Tibial nerve (tissue), 4 donors: ENCODE measurements around the gene NOX3. TPM values are rescaled to one million over a fixed set of nuclear protein-coding genes. Genes with fewer than 3 reads are reported as not detected.

Source experiments
- DNase-seq, 2 donors: peaks; one replicate each; pipeline ENCODE4 v3.0.0-alpha.2; 2019; ENCODE audit warnings: low spot score in 2 of 2
- H3K27ac ChIP-seq, 4 donors: fragments of 200-600 bp; sonication (generic) in 3 of 4; one replicate each; pipeline ENCODE4 v1.5.1; 2017 to 2019; ENCODE audit warnings: mild to moderate bottlenecking in 1 of 4
- H3K27me3 ChIP-seq, 2 donors: fragments of 200-600 bp; sonication (generic) in 1 of 2; one replicate each; pipeline versions ENCODE4 v1.5.1 to v1.6.0; 2017 to 2019
- H3K36me3 ChIP-seq, 3 donors: fragments of 200-600 bp; sonication (generic); one replicate each; pipeline ENCODE4 v1.5.1; 2018 to 2019
- H3K4me1 ChIP-seq, 4 donors: fragments of 200-600 bp; sonication (generic) in 3 of 4; one replicate each; pipeline ENCODE4 v1.5.1; 2017 to 2019
- H3K4me3 ChIP-seq, 4 donors: fragments of 200-600 bp; sonication (generic) in 3 of 4; one replicate each; pipeline ENCODE4 v1.5.1; 2017 to 2019; ENCODE audit warnings: mild to moderate bottlenecking in 1 of 4, moderate library complexity in 1 of 4
- H3K9me3 ChIP-seq, 4 donors: fragments of 200-600 bp; sonication (generic) in 3 of 4; one replicate each; pipeline ENCODE4 v1.5.1; 2017 to 2019
- EP300 ChIP-seq, 2 donors: sonication (generic); formaldehyde crosslinking; IDR thresholded peaks; one replicate each; pipeline ENCODE4 v1.6.1; 2017; ENCODE audit warnings: antibody characterized with exemption in 2 of 2, mild to moderate bottlenecking in 1 of 2
- POLR2A ChIP-seq, 2 donors: fragments of 450-650 bp; IDR thresholded peaks; one replicate each; pipeline ENCODE4 v1.6.1; 2017; ENCODE audit warnings: antibody characterized with exemption in 2 of 2, mild to moderate bottlenecking in 2 of 2, moderate library complexity in 2 of 2
- WGBS, 2 donors: methylation state at CpG; one replicate each; pipeline ENCODE4 v1.1.5; 2018; 5-methylcytosine and 5-hydroxymethylcytosine counted together
- total RNA-seq, 4 donors: library from RNA; depleted of rRNA; stranded (reverse); fragments of >200 nt; gene quantifications; one replicate each; pipeline ENCODE4 v1.1.0, GENCODE V29; 2016
- TF ChIP-seq, protein P1 (sequence below), 5 experiments: fragments of 200-600 bp in 3 of 5; fragments of 450-650 bp in 2 of 5; sonication (generic) in 3 of 5; IDR thresholded peaks; one replicate each; pipeline ENCODE4 v1.5.1; 2016 to 2019; ENCODE audit warnings: antibody characterized with exemption in 5 of 5, mild to moderate bottlenecking in 3 of 5, moderate library complexity in 2 of 5

Gene NOX3
- total RNA-seq, 4 donors from 2014 or later = not detected

DNA sequence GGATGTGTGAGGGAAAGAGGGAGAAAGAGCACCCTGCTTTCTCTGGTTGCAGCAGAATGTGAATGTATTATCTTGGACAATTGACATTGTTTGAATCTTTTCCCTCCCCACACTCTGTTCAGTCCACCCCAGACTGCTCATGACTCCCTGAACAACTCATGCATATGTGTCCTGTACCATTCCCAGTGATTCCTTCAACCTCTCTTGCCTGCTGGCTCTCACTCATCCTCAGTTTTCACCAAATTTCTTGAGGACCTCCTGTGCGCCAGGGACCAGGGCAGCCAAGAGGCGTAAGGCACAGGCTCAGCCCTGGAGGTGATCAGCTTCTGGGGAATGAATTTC is 5.4 kb downstream of the NOX3 start:
- no peak overlapping the region for H3K4me3 ChIP-seq
- H3K9me3 ChIP-seq = no peaks in the 10 kb centered on the region
- H3K27me3 ChIP-seq = peaks cover 0 to 4% of the 10 kb centered on the region in 2 donors
- no peaks in the 10 kb centered on the region for H3K36me3 ChIP-seq
- H3K27ac ChIP-seq = no peak overlapping the region
- H3K4me1 ChIP-seq = peaks cover 0 to 17% (median 0%) of the 10 kb centered on the region in 4 donors
- WGBS, 2 donors = 96 to 100% methylated on average over 2 of the region's 2 CpGs
- DNase-seq = no peak
- no peak for TF ChIP-seq POLR2A (IDR thresholded peaks at IDR 0.05)
- TF ChIP-seq EP300 (IDR thresholded peaks at IDR 0.05) = no peak
- TF ChIP-seq, protein P1, sequence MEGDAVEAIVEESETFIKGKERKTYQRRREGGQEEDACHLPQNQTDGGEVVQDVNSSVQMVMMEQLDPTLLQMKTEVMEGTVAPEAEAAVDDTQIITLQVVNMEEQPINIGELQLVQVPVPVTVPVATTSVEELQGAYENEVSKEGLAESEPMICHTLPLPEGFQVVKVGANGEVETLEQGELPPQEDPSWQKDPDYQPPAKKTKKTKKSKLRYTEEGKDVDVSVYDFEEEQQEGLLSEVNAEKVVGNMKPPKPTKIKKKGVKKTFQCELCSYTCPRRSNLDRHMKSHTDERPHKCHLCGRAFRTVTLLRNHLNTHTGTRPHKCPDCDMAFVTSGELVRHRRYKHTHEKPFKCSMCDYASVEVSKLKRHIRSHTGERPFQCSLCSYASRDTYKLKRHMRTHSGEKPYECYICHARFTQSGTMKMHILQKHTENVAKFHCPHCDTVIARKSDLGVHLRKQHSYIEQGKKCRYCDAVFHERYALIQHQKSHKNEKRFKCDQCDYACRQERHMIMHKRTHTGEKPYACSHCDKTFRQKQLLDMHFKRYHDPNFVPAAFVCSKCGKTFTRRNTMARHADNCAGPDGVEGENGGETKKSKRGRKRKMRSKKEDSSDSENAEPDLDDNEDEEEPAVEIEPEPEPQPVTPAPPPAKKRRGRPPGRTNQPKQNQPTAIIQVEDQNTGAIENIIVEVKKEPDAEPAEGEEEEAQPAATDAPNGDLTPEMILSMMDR (IDR thresholded peaks at IDR 0.05) = no peak

DNA sequence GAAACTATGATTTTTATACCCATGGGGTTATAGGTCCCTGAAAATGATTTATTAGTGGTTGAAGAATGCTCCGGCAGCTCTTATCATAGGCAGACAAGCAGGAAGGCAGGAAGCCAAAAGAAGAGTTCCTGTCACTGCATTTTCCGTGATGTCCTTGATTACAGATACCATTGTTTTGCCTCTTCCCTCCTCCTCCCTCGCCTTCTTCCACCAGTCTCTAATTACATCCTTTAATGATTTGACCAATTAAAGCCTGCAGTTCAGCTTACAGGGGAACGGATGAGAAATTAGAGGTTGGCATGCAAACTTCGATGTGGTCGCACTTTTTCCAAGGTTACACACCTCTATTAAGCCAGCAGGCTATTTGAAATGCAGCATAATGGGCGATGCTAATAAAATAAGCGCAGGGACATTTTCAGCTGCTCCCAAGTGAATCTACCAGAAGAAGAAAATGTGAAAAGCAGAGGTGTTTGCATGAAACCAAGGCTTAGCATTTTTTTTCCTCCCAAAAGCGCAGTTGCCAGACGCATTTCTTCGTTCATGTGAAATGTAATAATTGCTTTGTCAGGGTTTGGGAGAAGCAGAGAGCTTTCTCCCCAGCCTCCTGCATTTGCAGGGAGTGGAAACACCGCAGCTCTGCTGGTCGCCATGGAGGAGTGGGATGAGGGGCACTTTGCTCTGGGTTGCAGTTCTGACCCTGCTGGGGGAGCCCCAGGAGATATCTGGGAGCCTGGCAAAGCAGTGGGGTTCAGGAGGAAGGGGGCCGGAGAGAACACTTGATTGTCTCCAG is 6.0 kb downstream of the NOX3 start:
- H3K4me1 ChIP-seq = peaks cover 0 to 17% (median 0%) of the 10 kb centered on the region in 4 donors
- no peaks in the 10 kb centered on the region for H3K36me3 ChIP-seq
- H3K27ac ChIP-seq = no peak overlapping the region
- no peak for DNase-seq
- WGBS, 2 donors = 37 to 43% methylated on average over 14 of the region's 14 CpGs
- H3K9me3 ChIP-seq = no peaks in the 10 kb centered on the region
- H3K27me3 ChIP-seq = peaks cover 0 to 4% of the 10 kb centered on the region in 2 donors
- H3K4me3 ChIP-seq = no peak overlapping the region
- TF ChIP-seq, protein P1 (IDR thresholded peaks at IDR 0.05) = no peak
- TF ChIP-seq POLR2A (IDR thresholded peaks at IDR 0.05) (no peak), EP300 (IDR thresholded peaks at IDR 0.05) (no peak)

- Histone ChIP-seq H3K4me1 (peaks cover 0 to 17% (median 0%) of the 10 kb centered on the region in 4 donors), H3K36me3 (no peaks in the 10 kb centered on the region), H3K27ac (no peak overlapping the region), H3K4me3 (no peak overlapping the region), H3K27me3 (peaks cover 0 to 4% of the 10 kb centered on the region in 2 donors), H3K9me3 (no peaks in the 10 kb centered on the region)
- no peak for DNase-seq
- 15 to 17% methylated on average over 5 of the region's 5 CpGs for WGBS, 2 donors
- TF ChIP-seq, protein P1 (IDR thresholded peaks at IDR 0.05) = no peak
- no peak for TF ChIP-seq POLR2A (IDR thresholded peaks at IDR 0.05)
- no peak for TF ChIP-seq EP300 (IDR thresholded peaks at IDR 0.05)
These were observed 6.8 kb downstream of the NOX3 start for GRCh38 chr6:155448668-155449449.

DNA sequence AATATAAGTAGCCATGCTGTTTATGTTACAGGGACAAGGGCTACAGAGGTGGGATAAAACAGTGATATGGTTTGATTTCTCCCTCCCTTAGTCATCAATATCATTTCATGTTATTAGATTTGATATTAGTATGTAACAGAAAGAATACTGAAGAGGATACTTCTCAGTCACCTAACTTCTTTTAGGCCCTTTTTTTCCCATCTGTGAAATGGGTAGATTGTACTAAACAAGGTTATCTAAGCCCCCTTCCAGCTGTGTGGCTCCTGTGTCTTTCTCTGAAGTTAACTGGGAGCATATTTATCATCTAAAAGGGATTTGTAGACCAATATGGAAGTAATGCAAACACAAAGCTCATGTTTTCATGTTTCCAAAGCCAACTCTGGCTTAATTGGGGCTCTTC is 7.7 kb downstream of the NOX3 start:
- Histone ChIP-seq H3K9me3 (no peaks in the 10 kb centered on the region), H3K4me3 (no peak overlapping the region), H3K27me3 (peaks cover 0 to 4% of the 10 kb centered on the region in 2 donors), H3K27ac (no peak overlapping the region), H3K36me3 (no peaks in the 10 kb centered on the region), H3K4me1 (peaks cover 0 to 17% (median 0%) of the 10 kb centered on the region in 4 donors)
- no peak for TF ChIP-seq EP300 (IDR thresholded peaks at IDR 0.05)
- TF ChIP-seq POLR2A (IDR thresholded peaks at IDR 0.05) = no peak
- TF ChIP-seq, protein P1 (IDR thresholded peaks at IDR 0.05) = no peak
- DNase-seq = no peak
